ENCODE measurements around the gene SNCAIP. TPM values are rescaled to one million over a fixed set of nuclear protein-coding genes. Genes with fewer than 3 reads are reported as not detected.

SNCAIP gene
- total RNA-seq, 1 donor from 2014 or later = 8.1 TPM

DNA sequence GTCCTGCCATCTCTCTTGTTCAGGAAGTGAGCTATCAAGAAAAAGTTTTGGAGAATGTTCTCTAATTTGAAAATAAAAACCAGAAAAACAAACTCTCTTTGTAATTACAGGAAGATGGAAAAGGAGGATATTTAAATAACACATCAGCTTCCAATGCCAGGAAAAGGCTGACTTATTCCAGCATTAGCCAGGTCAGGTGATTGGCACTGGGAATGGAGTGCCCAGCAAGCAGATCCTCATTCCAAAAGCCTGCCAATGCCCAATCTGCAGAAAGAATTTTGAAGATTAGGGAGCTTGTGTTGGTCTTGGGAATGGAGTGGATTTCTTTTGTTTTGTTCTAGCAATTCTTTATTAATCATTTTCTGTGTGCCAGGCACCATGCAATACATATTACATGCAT is 196.6 kb downstream of the SNCAIP start:
- ATAC-seq (no peak), DNase-seq (ENCODE audit: low spot score) (no peak)
- intact Hi-C loops (cut with DNase I) = no loop called here

Other genes with a start within 250 kb of the SNCAIP start
- 25.3 TPM for gene LOX, start 234.0 kb upstream of the SNCAIP start, total RNA-seq
- 0.80 TPM for gene ZNF474, start 182.7 kb upstream of the SNCAIP start, total RNA-seq

All from sciatic nerve (tissue), 2 donors.